Transverse colon (tissue), 4 donors: ENCODE results near the gene B3GNT8. TPM values are rescaled to one million over a fixed set of nuclear protein-coding genes. Genes with fewer than 3 reads are reported as not detected.
"Not testable (repeated sequence)": the region's sequence is repeated elsewhere in the genome, so short reads cannot be mapped to it uniquely, and the experiment has no call there.

Experiments used
- DNase-seq: peaks from one replicate; pipeline ENCODE4 v3.0.0-alpha.2; 2019
- H3K27ac ChIP-seq, 4 donors: fragments of 200-600 bp; sonication (generic); 2 replicates each; pipeline ENCODE4 v1.5.1; 2016 to 2018; ENCODE audit warnings: inconsistent platforms in 4 of 4
- H3K27me3 ChIP-seq: fragments of 200-600 bp; sonication (generic); 2 replicates; pipeline ENCODE4 v1.5.1; 2017; ENCODE audit warnings: inconsistent platforms
- H3K36me3 ChIP-seq, 4 donors: fragments of 200-600 bp; sonication (generic); 2 replicates each; pipeline ENCODE4 v1.5.1; 2017 to 2019; ENCODE audit warnings: inconsistent platforms in 4 of 4
- H3K4me1 ChIP-seq, 4 donors: fragments of 200-600 bp; sonication (generic); 2 replicates each; pipeline ENCODE4 v1.5.1; 2017 to 2020; ENCODE audit warnings: inconsistent platforms in 4 of 4
- H3K4me3 ChIP-seq, 4 donors: fragments of 200-600 bp; sonication (generic); 1 replicate in 1 of 4; 2 replicates in 3 of 4; pipeline versions ENCODE4 v1.5.1 to v1.6.1; 2017 to 2019; ENCODE audit warnings: inconsistent platforms in 4 of 4
- H3K9me3 ChIP-seq, 2 donors: fragments of 200-600 bp; sonication (generic); 2 replicates each; pipeline ENCODE4 v1.5.1; 2017 to 2019; ENCODE audit warnings: inconsistent platforms in 2 of 2
- CTCF ChIP-seq, 5 experiments: fragments of 200-600 bp in 3 of 5; fragments of 450-650 bp in 2 of 5; sonication (generic) in 3 of 5; IDR thresholded peaks; 1 replicate in 2 of 5; 2 replicates in 3 of 5; pipeline ENCODE4 v1.5.1; 2016 to 2017; ENCODE audit warnings: antibody characterized with exemption in 5 of 5, inconsistent platforms in 3 of 5, mild to moderate bottlenecking in 2 of 5, moderate library complexity in 1 of 5
- EP300 ChIP-seq: sonication (generic); formaldehyde crosslinking; IDR thresholded peaks from one replicate; pipeline ENCODE4 v1.6.1; 2017; ENCODE audit warnings: antibody characterized with exemption, low read depth
- POLR2A ChIP-seq: fragments of 450-650 bp; IDR thresholded peaks from one replicate; pipeline ENCODE4 v1.6.1; 2016; ENCODE audit warnings: antibody characterized with exemption, mild to moderate bottlenecking, moderate library complexity
- POLR2AphosphoS5 ChIP-seq, 3 donors: sonication (generic); formaldehyde crosslinking; IDR thresholded peaks; one replicate each; pipeline ENCODE4 v1.6.1; 2016; ENCODE audit warnings: antibody characterized with exemption in 3 of 3
- WGBS, 2 donors: methylation state at CpG; one replicate each; pipeline ENCODE4 v1.1.5; 2018; ENCODE audit warnings: low coverage in 1 of 2; 5-methylcytosine and 5-hydroxymethylcytosine counted together
- in situ Hi-C, 4 donors: fragments of 200-750 bp; cut with MboI; loops; one replicate each; pipeline versions ENCODE4 v1.15.0 to v1.15.1; 2017; ENCODE audit warnings: low sequenced_read_pairs in 3 of 4, low pct_ligation_motif_present in 1 of 4, low pct_unique_long_range_greater_than_20kb in 1 of 4
- intact Hi-C: fragments of 100-400 bp; cut with DNase I; formaldehyde crosslinking; loops from one replicate; pipeline ENCODE4 v1.15.1; 2023; ENCODE audit warnings: low total_unique reads
- total RNA-seq, 4 donors: library from RNA; depleted of rRNA; stranded (reverse); fragments of >200 nt; gene quantifications; one replicate each; pipeline ENCODE4 v1.1.0, GENCODE V29; 2016

The B3GNT8 gene
- total RNA-seq, 4 donors from 2014 or later: 18.5 to 225 (median 49.1) TPM

- in situ Hi-C loops: no loop called here
- WGBS, 2 donors: 80% methylated on average over 9 of the region's 9 CpGs; no CpG with 5 or more reads in 1 of the 2 donors
- intact Hi-C loops: no loop called here
- Histone ChIP-seq H3K27me3 (no peaks in the 10 kb centered on the region), H3K9me3 (no peaks in the 10 kb centered on the region), H3K27ac (no peak overlapping the region), H3K4me1 (peaks cover 0 to 32% (median 10%) of the 10 kb centered on the region in 4 donors), H3K36me3 (peaks cover 0 to 16% (median 0%) of the 10 kb centered on the region in 4 donors), H3K4me3 (no peak overlapping the region)
- DNase-seq: no peak
- TF ChIP-seq EP300: no peak
Measured at GRCh38 chr19:41411100-41411967, 15.8 kb downstream of the B3GNT8 start.

- H3K27ac ChIP-seq: peak overlapping the region in 1 of 4 donors; percentile 36
- WGBS, 2 donors: 94 to 100% methylated on average over 3 to 23 of the region's 23 CpGs
- in situ Hi-C loops: no loop called here
Measured at GRCh38 chr19:41410336-41411054, 16.7 kb downstream of the B3GNT8 start.

GRCh38 chr19:41409288-41409687 lies 17.9 kb downstream of the B3GNT8 start:
- no peak for DNase-seq
- in situ Hi-C loops (no loop called here), intact Hi-C loops (no loop called here)
- peaks cover 0 to 3% (median 0%) of the 10 kb centered on the region in 4 donors for H3K36me3 ChIP-seq
- no peaks in the 10 kb centered on the region for H3K9me3 ChIP-seq
- peaks cover 0 to 20% (median 10%) of the 10 kb centered on the region in 4 donors for H3K4me1 ChIP-seq
- TF ChIP-seq POLR2AphosphoS5 (IDR thresholded peaks at IDR 0.05): no peak
- TF ChIP-seq POLR2A: no peak
- no peak for TF ChIP-seq EP300
- TF ChIP-seq CTCF (IDR thresholded peaks at IDR 0.05): no peak
- WGBS, 2 donors: 61% methylated on average over 4 of the region's 4 CpGs; no CpG with 5 or more reads in 1 of the 2 donors
- H3K27me3 ChIP-seq: no peaks in the 10 kb centered on the region
- H3K27ac ChIP-seq: peak overlapping the region in 3 of 4 donors; percentile 18 to 41 (median 36)
- H3K4me3 ChIP-seq: no peak overlapping the region

More at GRCh38 chr19:41410336-41411054, 16.7 kb downstream of the B3GNT8 start:
- Histone ChIP-seq H3K9me3 (no peaks in the 10 kb centered on the region), H3K27me3 (no peaks in the 10 kb centered on the region), H3K4me3 (no peak overlapping the region), H3K36me3 (peaks cover 0 to 15% (median 0%) of the 10 kb centered on the region in 4 donors), H3K4me1 (peaks cover 0 to 32% (median 10%) of the 10 kb centered on the region in 4 donors)
- DNase-seq: no peak
- intact Hi-C loops: no loop called here
- no peak for TF ChIP-seq EP300
- no peak for TF ChIP-seq POLR2AphosphoS5 (IDR thresholded peaks at IDR 0.05)
- no peak for TF ChIP-seq POLR2A
- TF ChIP-seq CTCF (IDR thresholded peaks at IDR 0.05): no peak

DNA sequence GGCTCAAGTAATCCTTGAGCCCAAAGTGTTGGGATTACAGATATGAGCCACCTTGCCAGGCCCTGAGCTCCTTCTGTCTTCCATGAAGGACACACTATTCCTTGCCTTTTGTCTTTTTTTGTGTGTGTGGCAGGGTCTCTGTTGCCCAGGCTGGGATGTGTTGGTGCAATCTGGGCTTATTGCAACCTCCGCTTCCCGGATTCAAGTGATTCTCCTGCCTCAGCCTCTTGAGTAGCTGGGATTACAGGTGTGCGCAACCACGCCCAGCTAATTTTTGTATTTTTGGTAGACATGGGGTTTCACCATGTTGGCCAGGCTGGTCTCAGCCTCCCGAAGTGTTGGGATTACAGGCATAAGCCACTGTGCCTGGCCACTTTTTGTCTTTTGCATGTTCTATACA lies 18.3 kb downstream of the B3GNT8 start:
- H3K27me3 ChIP-seq, intact Hi-C loops, in situ Hi-C loops, H3K4me3 ChIP-seq, H3K36me3 ChIP-seq, H3K9me3 ChIP-seq, DNase-seq: not testable (repeated sequence)
- Histone ChIP-seq H3K4me1 (peaks cover 0 to 20% (median 10%) of the 10 kb centered on the region in 4 donors), H3K27ac (peak overlapping the region in 3 of 4 donors; percentile 18 to 41 (median 36))
- 94% methylated on average over 5 of the region's 5 CpGs; no CpG with 5 or more reads in 1 of the 2 donors for WGBS, 2 donors

- H3K4me3 ChIP-seq: no peak overlapping the region
- H3K9me3 ChIP-seq: no peaks in the 10 kb centered on the region
- peaks cover 0 to 20% (median 10%) of the 10 kb centered on the region in 4 donors for H3K4me1 ChIP-seq
- no peak overlapping the region for H3K27ac ChIP-seq
- H3K27me3 ChIP-seq: no peaks in the 10 kb centered on the region
- no peaks in the 10 kb centered on the region for H3K36me3 ChIP-seq
- no peak for DNase-seq
- intact Hi-C loops: no loop called here
- TF ChIP-seq CTCF (IDR thresholded peaks at IDR 0.05) (no peak), POLR2A (no peak), EP300 (no peak), POLR2AphosphoS5 (IDR thresholded peaks at IDR 0.05) (no peak)
- 61% methylated on average over 2 of the region's 4 CpGs; no CpG with 5 or more reads in 1 of the 2 donors for WGBS, 2 donors
- in situ Hi-C loops: no loop called here
Measured at GRCh38 chr19:41408256-41408655, 18.9 kb downstream of the B3GNT8 start.
